OCI-LY1 (cell line): ENCODE results near the gene OR5I1.

Source experiments
- CTCF ChIP-seq: fragments of 200-600 bp; sonication (generic), shearing (Covaris generic); IDR thresholded peaks from 2 replicates; pipeline ENCODE4 v1.5.1; 2017; ENCODE audit warnings: mild to moderate bottlenecking, antibody characterized with exemption, low read length, moderate library complexity, mixed read lengths
- EZH2 ChIP-seq: fragments of 200-600 bp; sonication (generic), shearing (Covaris generic); IDR thresholded peaks from 2 replicates; pipeline ENCODE4 v1.8.0; 2017; ENCODE audit warnings: borderline replicate concordance, mixed run types, mild to moderate bottlenecking, antibody characterized with exemption, low read length, moderate library complexity, mixed read lengths

GRCh38 chr11:55942785-55943392 lies 6.7 kb upstream of the OR5I1 start:
- TF ChIP-seq CTCF: peak; percentile 68
- no peak for TF ChIP-seq EZH2
